GM10847 (cell line): ENCODE results near the gene NPHS1.

Source experiments
- POLR2A ChIP-seq: IDR thresholded peaks from 2 replicates; pipeline ENCODE4 v1.6.1; 2011; ENCODE audit not compliant: insufficient read length; ENCODE audit errors: extremely low read depth

The NPHS1 gene

GRCh38 chr19:35779033-35779432, 73.3 kb downstream of the NPHS1 start:
- no peak for TF ChIP-seq POLR2A

DNA sequence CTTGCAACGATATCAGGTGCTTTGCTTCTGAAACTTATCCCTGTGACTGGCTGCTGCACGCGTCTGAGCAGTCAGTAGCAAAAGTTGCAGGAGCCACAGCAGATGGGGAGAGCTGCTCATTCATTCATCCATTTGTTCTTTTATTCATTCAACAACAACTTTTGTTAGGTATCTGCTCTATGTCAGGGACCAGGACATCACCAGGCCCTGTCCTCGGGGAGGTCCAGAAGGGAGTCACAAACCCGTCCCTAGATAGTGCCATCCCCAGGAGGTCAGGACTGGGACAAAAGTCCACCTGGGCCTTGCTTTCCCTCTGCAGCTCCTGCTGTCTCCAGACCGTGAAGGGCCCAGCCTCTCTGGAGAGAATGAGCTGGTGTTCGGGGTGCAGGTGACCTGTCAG, 74.3 kb downstream of the NPHS1 start:
- no peak for TF ChIP-seq POLR2A

GRCh38 chr19:35777086-35777841, 75.0 kb downstream of the NPHS1 start:
- TF ChIP-seq POLR2A: no peak

GRCh38 chr19:35776102-35776788, 76.1 kb downstream of the NPHS1 start:
- TF ChIP-seq POLR2A: no peak
